Stimulated activated CD8-positive, alpha-beta memory T cell treated with anti-CD3 and anti-CD28 coated beads, Interleukin-15, amount 100 ng/mL, for 4 hours (primary cell): ENCODE measurements around the gene ZNF578.
"Not testable (repeated sequence)": the region's sequence is repeated elsewhere in the genome, so short reads cannot be mapped to it uniquely, and the experiment has no call there.

Source experiments
- DNase-seq, 2 donors: peaks; one replicate each; pipeline ENCODE4 v3.0.0-alpha.2; 2020; ENCODE audit warnings: low read depth in 2 of 2

ZNF578 gene

GRCh38 chr19:52453324-52454094, at the start of gene ZNF578:
Gene ZNF578 (plus strand): TSS chr19:52453553. CDS start chr19:52501846, 48,293 bp downstream.
- peak; percentile 53 to 57 for DNase-seq

DNA sequence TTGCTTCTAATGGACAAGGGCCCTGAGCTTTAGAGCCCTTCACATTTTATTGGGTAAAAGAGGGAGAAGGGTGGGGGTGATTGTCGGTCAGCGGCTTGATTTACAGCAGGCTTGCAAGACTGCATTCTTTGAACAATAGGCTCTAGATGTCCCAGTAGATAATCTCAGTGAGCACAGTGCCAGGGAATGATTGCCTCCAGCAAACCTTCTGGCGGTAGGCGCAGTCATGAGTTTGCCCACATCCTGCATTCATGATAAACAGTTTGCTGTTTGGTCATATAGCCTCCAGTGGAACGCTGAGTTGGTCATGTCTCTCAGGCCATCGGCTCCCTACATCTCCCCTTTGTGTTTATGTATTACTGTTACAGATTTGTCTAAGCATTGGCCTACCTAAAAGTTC, 43.1 kb upstream of the ZNF578 start:
- no peak for DNase-seq

DNA sequence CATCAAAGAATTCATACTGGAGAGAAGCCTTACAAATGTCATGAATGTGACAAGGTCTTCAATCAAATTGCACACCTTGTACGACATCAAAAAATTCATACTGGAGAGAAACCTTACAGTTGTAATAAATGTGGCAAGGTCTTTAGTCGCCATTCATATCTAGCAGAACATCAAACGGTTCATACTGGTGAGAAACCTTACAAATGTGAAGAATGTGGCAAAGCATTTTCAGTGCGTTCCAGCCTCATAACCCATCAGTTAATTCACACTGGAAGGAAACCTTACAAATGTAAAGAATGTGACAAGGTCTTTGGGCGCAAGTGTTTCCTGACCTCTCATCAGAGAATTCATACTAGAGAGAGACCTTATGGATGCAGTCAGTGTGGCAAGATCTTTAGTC, 37.6 kb upstream of the ZNF578 start:
- DNase-seq = no peak

GRCh38 chr19:52428937-52429336, 24.4 kb upstream of the ZNF578 start, which contains the start of gene ZNF534:
Gene ZNF534 (plus strand): TSS chr19:52429148. CDS start chr19:52431475, 2,327 bp downstream.
- DNase-seq = no peak

- no peak for DNase-seq
Observed at GRCh38 chr19:52442179-52442578, 11.2 kb upstream of the ZNF578 start.

GRCh38 chr19:52444506-52444905, 8.8 kb upstream of the ZNF578 start:
- DNase-seq = no peak

GRCh38 chr19:52451241-52451640, 2.1 kb upstream of the ZNF578 start:
- DNase-seq = no peak

GRCh38 chr19:52464798-52465470, 11.6 kb downstream of the ZNF578 start:
- DNase-seq = no peak

DNA sequence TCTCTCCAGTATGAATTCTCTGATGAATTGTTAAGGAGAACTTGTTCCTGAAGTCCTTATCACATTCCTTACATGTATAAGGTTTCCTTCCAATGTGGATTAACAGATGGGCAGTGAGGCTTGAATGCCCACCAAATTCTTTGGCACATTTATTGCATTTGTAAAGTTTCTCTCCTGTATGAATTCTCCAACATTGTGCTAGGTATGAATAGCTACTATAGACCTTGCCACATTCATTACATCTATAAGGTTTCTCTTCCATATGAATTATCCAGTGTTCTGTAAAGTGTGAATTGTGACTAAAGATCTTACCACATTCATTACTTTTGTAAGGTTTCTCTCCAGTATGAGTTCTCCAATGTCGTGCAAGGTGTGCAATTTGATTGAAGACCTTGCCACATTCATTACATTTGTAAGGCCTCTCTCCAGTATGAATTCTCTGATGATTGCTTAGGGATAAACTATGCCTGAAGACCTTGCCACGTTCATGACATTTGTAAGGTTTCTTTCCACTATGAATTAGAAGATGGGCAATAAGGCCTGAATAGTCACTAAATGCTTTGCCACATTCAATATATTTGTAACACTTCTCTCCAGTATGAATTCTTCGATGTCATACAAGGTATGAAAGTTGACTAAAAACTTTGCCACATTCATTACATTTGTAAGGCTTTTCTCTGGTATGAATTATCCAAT, 20.4 kb downstream of the ZNF578 start:
- DNase-seq = no peak

- DNase-seq = no peak
Observed at GRCh38 chr19:52474351-52475127, 21.2 kb downstream of the ZNF578 start.

DNA sequence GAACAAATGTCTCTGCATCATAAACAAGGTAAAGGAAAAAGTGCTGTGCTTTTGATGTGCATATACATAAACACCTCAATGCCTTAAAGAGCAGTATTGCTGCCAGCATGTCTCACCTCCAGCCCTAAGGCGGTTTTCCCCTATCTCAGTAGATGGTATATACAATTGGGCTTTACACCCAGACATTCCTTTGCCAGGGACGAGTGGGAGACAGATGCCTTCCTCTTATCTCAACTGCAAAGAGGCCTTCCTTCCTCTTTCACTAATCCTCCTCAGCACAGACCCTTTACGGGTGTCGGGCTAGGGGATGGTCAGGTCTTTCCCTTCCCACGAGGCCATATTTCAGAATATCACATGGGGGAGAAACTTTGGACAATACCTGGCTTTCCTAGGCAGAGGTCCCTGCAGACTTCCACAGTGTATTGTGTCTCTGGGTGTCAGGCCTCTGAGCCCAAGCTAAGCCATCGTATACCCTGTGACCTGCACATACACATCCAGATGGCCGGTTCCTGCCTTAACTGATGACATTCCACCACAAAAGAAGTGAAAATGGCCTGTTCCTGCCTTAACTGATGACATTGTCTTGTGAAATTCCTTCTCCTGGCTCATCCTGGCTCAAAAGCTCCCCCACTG, 30.9 kb downstream of the ZNF578 start:
- DNase-seq = not testable (repeated sequence)

GRCh38 chr19:52485064-52485463, 31.7 kb downstream of the ZNF578 start:
- DNase-seq = not testable (repeated sequence)

DNA sequence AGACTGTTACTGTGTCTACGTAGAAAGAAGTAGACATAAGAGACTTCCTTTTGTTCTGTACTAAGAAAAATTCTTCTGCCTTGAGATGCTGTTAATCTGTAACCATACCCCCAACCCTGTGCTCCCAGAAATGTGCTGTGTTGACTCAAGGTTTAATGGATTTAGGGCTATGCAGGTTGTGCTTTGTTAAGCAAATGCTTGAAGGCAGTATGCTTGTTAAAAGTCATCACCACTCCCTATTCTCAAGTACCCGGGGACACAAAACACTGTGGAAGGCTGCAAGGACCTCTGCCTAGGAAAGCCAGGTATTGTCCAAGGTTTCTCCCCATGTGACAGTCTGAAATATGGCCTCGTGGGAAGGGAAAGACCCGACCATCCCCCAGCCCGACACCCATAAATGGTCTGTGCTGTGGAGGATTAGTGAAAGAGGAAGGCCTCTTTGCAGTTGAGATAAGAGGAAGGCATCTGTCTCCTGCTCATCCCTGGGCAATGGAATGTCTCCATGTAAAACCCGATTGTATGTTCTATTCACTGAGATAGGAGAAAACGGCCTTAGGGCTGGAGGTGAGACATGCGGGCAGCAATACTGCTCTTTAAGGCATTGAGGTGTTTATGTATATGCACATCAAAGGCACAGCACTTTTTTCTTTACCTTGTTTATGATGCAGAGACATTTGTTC, 32.3 kb downstream of the ZNF578 start:
- not testable (repeated sequence) for DNase-seq

DNA sequence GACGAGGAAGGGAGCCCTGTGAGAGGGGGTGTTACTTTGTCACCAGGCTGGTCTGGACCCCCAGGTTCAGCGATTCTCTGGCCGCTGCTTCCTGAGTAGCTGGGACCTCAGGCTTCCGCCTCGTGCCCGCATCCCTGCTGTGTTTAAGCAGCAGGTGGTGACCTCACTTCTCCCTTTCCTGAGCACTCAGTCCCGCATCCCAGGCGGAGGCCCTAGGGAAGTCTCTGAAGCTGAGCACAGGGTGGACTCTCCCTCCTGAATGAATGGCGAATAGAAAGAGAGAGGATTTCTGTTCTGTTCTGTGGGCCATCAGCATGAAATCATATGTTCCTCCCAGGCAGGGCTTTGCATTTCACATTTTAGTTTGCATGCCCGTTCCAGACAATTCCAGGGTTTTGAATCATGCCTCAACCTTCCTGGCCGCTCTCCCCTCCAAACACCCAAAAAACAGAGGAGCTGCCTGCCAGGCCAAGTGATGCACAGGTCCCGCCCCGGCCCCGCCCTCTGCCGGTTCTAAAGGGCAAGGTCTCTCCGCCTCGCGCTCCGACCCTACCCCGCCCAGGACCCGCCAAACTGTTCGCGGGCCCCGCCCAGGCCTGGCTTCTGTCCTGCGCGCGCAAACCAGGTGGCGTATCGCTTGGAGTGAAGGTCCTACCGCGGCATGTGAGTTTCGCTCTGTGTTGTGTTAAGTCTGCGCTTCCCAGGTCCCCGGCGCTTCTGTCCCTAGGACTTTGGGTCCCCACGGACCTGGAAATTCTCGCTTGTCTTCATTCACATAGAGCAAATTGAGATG, 39.0 kb downstream of the ZNF578 start:
- no peak for DNase-seq

- no peak for DNase-seq
Observed at GRCh38 chr19:52492994-52493470, 39.7 kb downstream of the ZNF578 start.

DNA sequence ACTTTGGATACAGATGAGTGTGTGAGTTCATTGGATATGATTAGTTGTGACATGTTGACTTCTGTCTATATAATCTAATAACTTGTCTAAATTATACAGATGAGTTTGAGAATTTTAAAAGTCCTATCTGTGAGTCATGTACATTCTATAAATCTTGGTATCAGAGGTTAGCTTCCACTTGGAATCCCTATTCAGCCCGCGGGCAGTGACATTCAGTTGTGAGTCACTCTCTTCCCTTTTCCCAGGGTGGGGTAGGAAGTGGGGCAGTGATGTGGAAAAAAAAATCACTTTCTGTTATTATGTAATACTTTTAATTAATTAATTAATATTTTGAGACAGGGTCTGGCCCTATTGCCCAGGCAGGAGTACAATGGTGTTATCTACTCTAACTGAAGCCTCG, 41.2 kb downstream of the ZNF578 start:
- no peak for DNase-seq

- no peak for DNase-seq
Observed at GRCh38 chr19:52498571-52498970, 45.2 kb downstream of the ZNF578 start.

DNA sequence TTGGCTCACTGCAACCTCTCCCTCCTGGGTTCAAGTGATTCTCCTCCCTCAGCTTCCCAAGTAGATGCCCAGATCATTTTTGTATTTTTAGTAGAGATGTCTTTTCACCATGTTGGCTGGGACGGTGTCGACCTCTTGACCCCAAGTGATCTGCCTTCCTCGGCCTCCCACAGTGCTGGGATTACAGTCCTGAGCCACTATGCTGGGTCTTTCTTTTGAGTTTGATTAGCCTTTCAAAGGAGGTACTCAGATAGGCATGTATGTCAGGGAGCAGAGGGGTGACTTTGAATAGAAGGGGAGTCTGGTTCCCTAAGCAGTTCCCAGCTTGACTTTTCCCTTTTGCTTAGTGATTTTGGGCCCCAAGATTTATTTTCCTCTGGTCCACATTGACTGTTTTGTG, 47.1 kb downstream of the ZNF578 start:
- DNase-seq = not testable (repeated sequence)

GRCh38 chr19:52500991-52501390, 47.6 kb downstream of the ZNF578 start:
- not testable (repeated sequence) for DNase-seq

- DNase-seq = no peak
Observed at GRCh38 chr19:52507266-52507665, 53.9 kb downstream of the ZNF578 start.
